Measurements from ENCODE around the gene PIP. TPM values are rescaled to one million over a fixed set of nuclear protein-coding genes. Genes with fewer than 3 reads are reported as not detected.

PIP gene
- total RNA-seq, 2 donors from 2014 or later: not detected

DNA sequence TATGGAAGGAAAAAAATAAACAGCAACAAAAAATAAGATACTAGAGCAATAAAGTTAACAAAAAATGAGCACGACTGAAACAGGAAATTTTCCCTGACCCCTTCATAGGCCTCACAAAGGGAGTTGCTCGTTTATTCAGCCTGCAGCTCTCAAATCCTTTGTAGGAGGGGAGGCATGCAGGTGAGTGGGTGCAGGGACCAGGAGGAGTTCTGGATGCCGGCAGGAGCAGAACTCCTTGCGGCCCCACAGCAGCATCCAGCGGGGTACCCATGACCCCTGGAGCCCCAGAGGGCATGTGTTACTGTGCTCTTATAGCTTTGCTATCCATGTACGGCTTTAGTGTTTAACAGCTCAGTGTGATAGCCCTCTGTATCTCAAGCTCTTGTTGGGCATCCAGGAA, 57.1 kb downstream of the PIP start:
- H3K36me3 Mint-ChIP-seq: no peaks in the 10 kb centered on the region
- DNase-seq (ENCODE audit: low spot score) (no peak), ATAC-seq (no peak)
- H3K4me1 Mint-ChIP-seq (ENCODE audit: low read depth in 2 of 2): no peaks in the 10 kb centered on the region
- no peak overlapping the region for H3K4me3 Mint-ChIP-seq
- no peaks in the 10 kb centered on the region for H3K9me3 Mint-ChIP-seq
- H3K27me3 Mint-ChIP-seq: peaks cover 11 to 27% of the 10 kb centered on the region in 2 donors
- no peak overlapping the region for H3K27ac Mint-ChIP-seq

Other genes starting within 250 kb of the PIP start
- gene TRPV6, start 246.3 kb upstream of the PIP start, total RNA-seq: not detected
- gene TRPV5, start 198.3 kb upstream of the PIP start, total RNA-seq: not detected
- gene LLCFC1, start 192.6 kb upstream of the PIP start, total RNA-seq: not detected
- gene KEL, start 169.7 kb upstream of the PIP start, total RNA-seq: not detected
- gene OR9A2, start 104.9 kb upstream of the PIP start, total RNA-seq: not detected
- not detected for gene OR6V1, start 79.7 kb upstream of the PIP start, total RNA-seq
- not detected for gene TAS2R39, start 51.3 kb downstream of the PIP start, total RNA-seq
- gene TAS2R40, start 90.0 kb downstream of the PIP start, total RNA-seq: not detected
- 100 to 1,000 TPM; 133 to 233 TPM for gene GSTK1, start 131.4 kb downstream of the PIP start, total RNA-seq
- not detected for gene TMEM139, start 152.9 kb downstream of the PIP start, total RNA-seq
- 10 to 100 TPM; 67.8 to 94.2 TPM for gene CASP2, start 156.3 kb downstream of the PIP start, total RNA-seq
- under 1 TPM in 1 of 2 donors, not detected in 1; 0.10 TPM for gene CLCN1, start 184.0 kb downstream of the PIP start, total RNA-seq
- 1 to 10 TPM; 2.9 TPM for gene FAM131B, start 230.6 kb downstream of the PIP start, total RNA-seq
- gene ZYX, start 249.3 kb downstream of the PIP start, total RNA-seq: 100 to 1,000 TPM in 1 of 2 donors, 10 to 100 TPM in 1; 81.6 to 114 TPM

Measured in natural killer cell treated with Interleukin-12 subunit alpha and Interleukin-12 subunit beta and Interleukin-15 and Interleukin-18, amount 100 ng/mL, for 72 hours (primary cell).